IPS-18a (cell line): ENCODE measurements around the gene PSMB3.
"Not testable (repeated sequence)": the region's sequence is repeated elsewhere in the genome, so short reads cannot be mapped to it uniquely, and the experiment has no call there.

ENCODE experiments used
- H3K27ac ChIP-seq: one replicate; pipeline ENCODE4 v1.5.1; 2013; ENCODE audit warnings: low read length
- H3K27me3 ChIP-seq: one replicate; pipeline ENCODE4 v1.6.1; 2013; ENCODE audit warnings: mild to moderate bottlenecking, low read length; ENCODE audit not compliant: control insufficient read depth, insufficient read depth
- H3K36me3 ChIP-seq: one replicate; pipeline ENCODE4 v1.6.1; 2013; ENCODE audit warnings: low read depth, low read length; ENCODE audit not compliant: control insufficient read depth
- H3K4me1 ChIP-seq: one replicate; pipeline ENCODE4 v1.6.1; 2013; ENCODE audit warnings: low read depth, low read length; ENCODE audit not compliant: control insufficient read depth
- H3K4me3 ChIP-seq: one replicate; pipeline ENCODE4 v1.5.1; 2013; ENCODE audit warnings: low read length
- H3K9ac ChIP-seq: one replicate; pipeline ENCODE4 v1.6.1; 2013; ENCODE audit warnings: mild to moderate bottlenecking, low read length, moderate library complexity
- H3K9me3 ChIP-seq: one replicate; pipeline ENCODE4 v1.6.1; 2013; ENCODE audit warnings: low read depth, low read length; ENCODE audit not compliant: control insufficient read depth

Gene PSMB3

GRCh38 chr17:38777641-38778250 lies 25.2 kb downstream of the PSMB3 start:
- Histone ChIP-seq H3K4me1 (no peaks in the 10 kb centered on the region), H3K4me3 (no peak overlapping the region), H3K9me3 (no peaks in the 10 kb centered on the region), H3K27ac (no peak overlapping the region), H3K9ac (no peak overlapping the region), H3K27me3 (no peaks in the 10 kb centered on the region), H3K36me3 (peaks cover 76% of the 10 kb centered on the region)

DNA sequence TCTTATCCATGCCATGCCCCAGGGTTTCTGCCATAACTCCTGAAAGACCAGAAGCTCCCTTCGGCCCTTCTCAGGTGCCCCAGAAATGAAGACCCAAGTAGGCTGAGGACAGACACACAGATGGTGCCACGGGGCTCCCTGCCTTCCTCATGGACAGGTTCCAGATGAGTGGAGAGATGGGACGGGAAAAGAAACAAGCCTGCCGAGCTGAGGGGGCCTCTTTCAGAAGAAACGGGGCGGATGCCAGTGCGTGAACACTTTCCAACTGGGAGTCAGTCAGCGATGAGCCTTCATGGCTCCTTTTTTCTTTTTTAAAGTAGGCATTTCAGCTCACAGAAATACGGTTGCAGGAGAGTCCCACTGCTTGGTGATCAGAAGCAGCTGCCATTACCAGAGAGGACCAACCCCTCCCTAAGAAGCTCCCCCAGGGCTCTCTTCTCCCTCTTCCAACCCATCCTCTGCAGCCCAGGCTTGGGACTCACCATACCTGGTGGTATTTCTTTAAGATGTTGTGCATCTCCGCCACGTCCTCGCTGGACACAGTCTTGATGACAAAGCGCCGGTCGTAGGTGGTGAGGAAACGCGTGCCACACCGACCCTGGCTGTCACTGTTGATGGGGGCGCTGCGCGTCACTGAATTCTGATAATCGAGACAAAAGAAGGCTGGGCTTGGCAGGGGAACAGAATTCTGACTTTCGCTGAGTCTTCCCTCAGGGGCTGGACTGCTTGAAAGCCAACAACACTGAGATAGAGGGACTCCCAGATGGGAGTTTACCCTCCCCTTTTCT lies 27.6 kb downstream of the PSMB3 start:
- no peaks in the 10 kb centered on the region for H3K27me3 ChIP-seq
- no peak overlapping the region for H3K27ac ChIP-seq
- H3K36me3 ChIP-seq = peaks cover 82% of the 10 kb centered on the region
- no peak overlapping the region for H3K9ac ChIP-seq
- H3K4me1 ChIP-seq = no peaks in the 10 kb centered on the region
- no peaks in the 10 kb centered on the region for H3K9me3 ChIP-seq
- no peak overlapping the region for H3K4me3 ChIP-seq

GRCh38 chr17:38783227-38783626 lies 30.7 kb downstream of the PSMB3 start:
- no peaks in the 10 kb centered on the region for H3K9me3 ChIP-seq
- H3K4me1 ChIP-seq = no peaks in the 10 kb centered on the region
- no peaks in the 10 kb centered on the region for H3K27me3 ChIP-seq
- no peak overlapping the region for H3K9ac ChIP-seq
- no peak overlapping the region for H3K4me3 ChIP-seq
- H3K36me3 ChIP-seq = peaks cover 77% of the 10 kb centered on the region
- no peak overlapping the region for H3K27ac ChIP-seq

GRCh38 chr17:38786372-38786771 lies 33.8 kb downstream of the PSMB3 start:
- H3K36me3 ChIP-seq = peaks cover 47% of the 10 kb centered on the region
- H3K27me3 ChIP-seq = no peaks in the 10 kb centered on the region
- H3K4me3 ChIP-seq = no peak overlapping the region
- no peak overlapping the region for H3K9ac ChIP-seq
- H3K27ac ChIP-seq = no peak overlapping the region
- H3K4me1 ChIP-seq = peaks cover 8% of the 10 kb centered on the region
- no peaks in the 10 kb centered on the region for H3K9me3 ChIP-seq

- H3K9me3 ChIP-seq = not testable (repeated sequence)
Measured at GRCh38 chr17:38787999-38788398, 35.5 kb downstream of the PSMB3 start.

GRCh38 chr17:38789185-38789584 lies 36.6 kb downstream of the PSMB3 start:
- Histone ChIP-seq H3K27ac (no peak overlapping the region), H3K36me3 (peaks cover 33% of the 10 kb centered on the region), H3K27me3 (no peaks in the 10 kb centered on the region), H3K4me1 (peaks cover 8% of the 10 kb centered on the region), H3K9ac (no peak overlapping the region), H3K9me3 (no peaks in the 10 kb centered on the region), H3K4me3 (no peak overlapping the region)

More at GRCh38 chr17:38787999-38788398, 35.5 kb downstream of the PSMB3 start:
- peaks cover 40% of the 10 kb centered on the region for H3K36me3 ChIP-seq
- H3K4me3 ChIP-seq, H3K27me3 ChIP-seq, H3K9ac ChIP-seq, H3K27ac ChIP-seq, H3K4me1 ChIP-seq: not testable (repeated sequence)

GRCh38 chr17:38790148-38790707 lies 37.7 kb downstream of the PSMB3 start:
- peaks cover 25% of the 10 kb centered on the region for H3K36me3 ChIP-seq
- not testable (repeated sequence) for H3K4me1 ChIP-seq, H3K4me3 ChIP-seq, H3K27me3 ChIP-seq, H3K9ac ChIP-seq, H3K9me3 ChIP-seq, H3K27ac ChIP-seq

- H3K36me3 ChIP-seq = peaks cover 22% of the 10 kb centered on the region
- H3K9me3 ChIP-seq = no peaks in the 10 kb centered on the region
- H3K4me3 ChIP-seq = no peak overlapping the region
- no peak overlapping the region for H3K9ac ChIP-seq
- peaks cover 8% of the 10 kb centered on the region for H3K4me1 ChIP-seq
- no peaks in the 10 kb centered on the region for H3K27me3 ChIP-seq
- no peak overlapping the region for H3K27ac ChIP-seq
Measured at GRCh38 chr17:38791162-38791561, 38.6 kb downstream of the PSMB3 start.

DNA sequence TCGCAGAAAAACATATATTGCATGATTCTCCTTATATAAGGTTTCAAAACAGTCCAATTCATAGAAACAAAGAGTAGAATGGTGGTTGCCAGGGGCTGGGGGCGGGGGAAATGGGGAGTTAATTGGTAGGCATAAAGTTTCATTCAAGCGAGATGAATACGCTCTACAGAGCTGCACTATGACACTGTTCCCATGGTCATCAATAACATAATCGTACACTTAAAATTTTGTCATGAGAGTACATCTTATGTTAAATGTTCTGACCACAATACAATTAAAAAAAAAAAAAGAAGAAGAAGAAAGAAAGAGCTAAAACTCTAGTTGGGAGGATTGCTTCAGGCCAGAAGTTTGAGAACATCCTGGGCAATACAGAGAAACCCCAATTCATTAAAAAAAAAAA lies 41.7 kb downstream of the PSMB3 start:
- Histone ChIP-seq H3K4me3 (no peak overlapping the region), H3K27ac (no peak overlapping the region), H3K4me1 (peaks cover 19% of the 10 kb centered on the region), H3K9me3 (no peaks in the 10 kb centered on the region), H3K36me3 (peaks cover 20% of the 10 kb centered on the region), H3K27me3 (no peaks in the 10 kb centered on the region), H3K9ac (no peak overlapping the region)

GRCh38 chr17:38796451-38797157 lies 44.1 kb downstream of the PSMB3 start:
- no peaks in the 10 kb centered on the region for H3K9me3 ChIP-seq
- no peak overlapping the region for H3K27ac ChIP-seq

GRCh38 chr17:38797158-38797490 lies 44.6 kb downstream of the PSMB3 start:
- Histone ChIP-seq H3K36me3 (peaks cover 31% of the 10 kb centered on the region), H3K9ac (no peak overlapping the region), H3K4me1 (peaks cover 19% of the 10 kb centered on the region), H3K9me3 (no peaks in the 10 kb centered on the region), H3K4me3 (peak overlapping the region; percentile 69), H3K27ac (no peak overlapping the region), H3K27me3 (no peaks in the 10 kb centered on the region)

More at GRCh38 chr17:38796451-38797157, 44.1 kb downstream of the PSMB3 start:
- no peak overlapping the region for H3K4me3 ChIP-seq
- H3K27me3 ChIP-seq = no peaks in the 10 kb centered on the region
- no peak overlapping the region for H3K9ac ChIP-seq
- peaks cover 25% of the 10 kb centered on the region for H3K36me3 ChIP-seq
- H3K4me1 ChIP-seq = peaks cover 19% of the 10 kb centered on the region
